NCI-H1930 (cell line): Measurements from ENCODE around the gene ZNF292.
"Not testable (repeated sequence)": the region's sequence is repeated elsewhere in the genome, so short reads cannot be mapped to it uniquely, and the experiment has no call there.

Experiments used
- DNase-seq, 2 experiments: peaks; one replicate each; lab custom pipeline; 2025; lab: John Stamatoyannopoulos, UW

ZNF292 gene

GRCh38 chr6:87213364-87213763 is 58.0 kb downstream of the ZNF292 start:
- DNase-seq, result no peak

GRCh38 chr6:87214831-87215230 is 59.5 kb downstream of the ZNF292 start:
- DNase-seq, result no peak

GRCh38 chr6:87220997-87221396 is 65.6 kb downstream of the ZNF292 start:
- DNase-seq, result no peak

GRCh38 chr6:87222676-87223075 is 67.3 kb downstream of the ZNF292 start:
- DNase-seq, result no peak

- no peak for DNase-seq
Measured at GRCh38 chr6:87224971-87225370, 69.6 kb downstream of the ZNF292 start.

- no peak for DNase-seq
Measured at GRCh38 chr6:87225511-87225910, 70.1 kb downstream of the ZNF292 start.

- no peak for DNase-seq
Measured at GRCh38 chr6:87225937-87226336, 70.6 kb downstream of the ZNF292 start.

- DNase-seq, result no peak
Measured at GRCh38 chr6:87230801-87231200, 75.4 kb downstream of the ZNF292 start.

- no peak for DNase-seq
Measured at GRCh38 chr6:87237804-87238203, 82.4 kb downstream of the ZNF292 start.

GRCh38 chr6:87239098-87239635 is 83.8 kb downstream of the ZNF292 start:
- not testable (repeated sequence) for DNase-seq

- DNase-seq, result no peak
Measured at GRCh38 chr6:87241304-87241703, 85.9 kb downstream of the ZNF292 start.

- no peak for DNase-seq
Measured at GRCh38 chr6:87242311-87242710, 86.9 kb downstream of the ZNF292 start.

- no peak for DNase-seq
Measured at GRCh38 chr6:87243812-87244211, 88.4 kb downstream of the ZNF292 start.

GRCh38 chr6:87244380-87244779 is 89.0 kb downstream of the ZNF292 start:
- DNase-seq, result no peak

GRCh38 chr6:87250019-87250418 is 94.7 kb downstream of the ZNF292 start:
- DNase-seq, result no peak

GRCh38 chr6:87251225-87251624 is 95.9 kb downstream of the ZNF292 start:
- DNase-seq, result no peak

- DNase-seq, result no peak
Measured at GRCh38 chr6:87251725-87252124, 96.4 kb downstream of the ZNF292 start.

- DNase-seq, result no peak
Measured at GRCh38 chr6:87257046-87257445, 101.7 kb downstream of the ZNF292 start.

- DNase-seq, result no peak
Measured at GRCh38 chr6:87257565-87257964, 102.2 kb downstream of the ZNF292 start.

GRCh38 chr6:87257975-87258374 is 102.6 kb downstream of the ZNF292 start:
- DNase-seq, result no peak

GRCh38 chr6:87259791-87260190 is 104.4 kb downstream of the ZNF292 start:
- no peak for DNase-seq

GRCh38 chr6:87261534-87261933 is 106.2 kb downstream of the ZNF292 start:
- DNase-seq, result no peak

GRCh38 chr6:87264481-87264880 is 109.1 kb downstream of the ZNF292 start:
- DNase-seq, result no peak

- no peak for DNase-seq
Measured at GRCh38 chr6:87274660-87275274, 119.4 kb downstream of the ZNF292 start.
